Lung (tissue), 12 donors: Measurements from ENCODE around the gene LYPD4. TPM values are rescaled to one million over a fixed set of nuclear protein-coding genes. Genes with fewer than 3 reads are reported as not detected.

ENCODE experiments used
- ATAC-seq: fragments of 200-7000 bp; cut with Tn5 transposase; one replicate; pipeline ENCODE4 v1.9.1; 2020; ENCODE audit warnings: moderate number of reproducible peaks; ENCODE audit not compliant: insufficient read depth, low FRiP score
- DNase-seq, 3 donors: peaks; one replicate each; pipeline ENCODE4 v3.0.0-alpha.2; 2013 to 2017
- H3K27ac ChIP-seq, 2 donors: one replicate each; pipeline ENCODE4 v1.5.1; 2013; ENCODE audit warnings: mild to moderate bottlenecking in 2 of 2, moderate library complexity in 2 of 2, control low read depth in 1 of 2, inconsistent platforms in 1 of 2, low read depth in 1 of 2, low read length in 1 of 2
- H3K27me3 ChIP-seq, 3 donors: one replicate each; pipeline ENCODE4 v1.5.1; 2013; ENCODE audit warnings: low read length in 2 of 3; ENCODE audit not compliant: control insufficient read depth in 3 of 3, insufficient read depth in 3 of 3
- H3K36me3 ChIP-seq, 4 donors: one replicate each; pipeline ENCODE4 v1.5.1; 2013; ENCODE audit warnings: low read length in 4 of 4, mild to moderate bottlenecking in 1 of 4, moderate library complexity in 1 of 4; ENCODE audit not compliant: control insufficient read depth in 4 of 4, insufficient read depth in 4 of 4
- H3K4me1 ChIP-seq, 5 donors: one replicate each; pipeline ENCODE4 v1.5.1; 2013; ENCODE audit warnings: low read length in 5 of 5, mild to moderate bottlenecking in 2 of 5, moderate library complexity in 1 of 5; ENCODE audit not compliant: control insufficient read depth in 5 of 5, insufficient read depth in 5 of 5
- H3K4me3 ChIP-seq: one replicate; pipeline ENCODE4 v1.5.1; 2013; ENCODE audit warnings: mild to moderate bottlenecking, control low read depth, moderate library complexity
- H3K9ac ChIP-seq, 2 donors: one replicate each; pipeline ENCODE4 v1.5.1; 2013; ENCODE audit warnings: low read length in 2 of 2, control low read depth in 1 of 2; ENCODE audit not compliant: insufficient read depth in 1 of 2
- H3K9me3 ChIP-seq, 4 donors: one replicate each; pipeline ENCODE4 v1.5.1; 2013; ENCODE audit warnings: low read length in 3 of 4, mild to moderate bottlenecking in 1 of 4, moderate library complexity in 1 of 4; ENCODE audit not compliant: control insufficient read depth in 4 of 4, insufficient read depth in 3 of 4
- CTCF ChIP-seq: IDR thresholded peaks from 2 replicates; pipeline ENCODE4 v1.5.1; 2012; ENCODE audit warnings: mild to moderate bottlenecking; ENCODE audit errors: control extremely low read depth, extremely low read depth
- WGBS, 2 donors: extraction: QIAGEN DNeasy Blood & Tissue Kit; methylation state at CpG; one replicate each; pipeline ENCODE4 v1.1.7; 2013; 5-methylcytosine and 5-hydroxymethylcytosine counted together
- polyA plus RNA-seq, 2 donors: library from polyadenylated mRNA; stranded (reverse); fragments of 200-250 nt; gene quantifications; one replicate each; pipeline ENCODE4 v1.2.1, GENCODE V29; 2013
- total RNA-seq, 2 donors: library from RNA; depleted of rRNA in 1 of 2; stranded (reverse); fragments of >200 nt in 1 of 2; gene quantifications; one replicate each; pipeline ENCODE4 v1.2.1, GENCODE V29; 2014 to 2021
- donor health status: control.
- donor health status: control.
- donor health status: Bipolar disorder and iron deficiency.
- donor health status: healthy.
- donor health status: DM: yes; HTN: yes; CAD: no.

The LYPD4 gene
- total and polyA plus RNA-seq, 4 donors: not detected

GRCh38 chr19:41863209-41863931 lies 18.9 kb upstream of the LYPD4 start:
- H3K27ac ChIP-seq: no peak overlapping the region
- no peak overlapping the region for H3K9ac ChIP-seq
- no peaks in the 10 kb centered on the region for H3K9me3 ChIP-seq
- ATAC-seq: no peak
- H3K27me3 ChIP-seq: no peaks in the 10 kb centered on the region
- no peak overlapping the region for H3K4me3 ChIP-seq
- WGBS, 2 donors: 77 to 83% methylated on average over 11 of the region's 11 CpGs
- H3K4me1 ChIP-seq: peaks cover 8 to 20% (median 12%) of the 10 kb centered on the region in 5 donors
- DNase-seq: no peak
- TF ChIP-seq CTCF: no peak
- H3K36me3 ChIP-seq: peaks cover 18 to 38% (median 36%) of the 10 kb centered on the region in 4 donors

GRCh38 chr19:41862445-41862986 lies 18.0 kb upstream of the LYPD4 start:
- H3K4me1 ChIP-seq: peaks cover 8 to 20% (median 12%) of the 10 kb centered on the region in 5 donors
- no peak for TF ChIP-seq CTCF

GRCh38 chr19:41861846-41862245 lies 17.4 kb upstream of the LYPD4 start:
- DNase-seq (no peak), ATAC-seq (no peak)
- WGBS, 2 donors: 70 to 87% methylated on average over 9 of the region's 9 CpGs
- Histone ChIP-seq H3K27ac (no peak overlapping the region), H3K36me3 (peaks cover 18 to 38% (median 31%) of the 10 kb centered on the region in 4 donors), H3K9me3 (no peaks in the 10 kb centered on the region), H3K27me3 (no peaks in the 10 kb centered on the region), H3K4me3 (no peak overlapping the region), H3K9ac (peak overlapping the region in 1 of 2 donors; percentile 93), H3K4me1 (peaks cover 8 to 20% (median 12%) of the 10 kb centered on the region in 5 donors)
- TF ChIP-seq CTCF: no peak

More at GRCh38 chr19:41862445-41862986, 18.0 kb upstream of the LYPD4 start:
- Histone ChIP-seq H3K9ac (no peak overlapping the region), H3K9me3 (no peaks in the 10 kb centered on the region), H3K4me3 (no peak overlapping the region), H3K27me3 (no peaks in the 10 kb centered on the region), H3K27ac (no peak overlapping the region), H3K36me3 (peaks cover 18 to 38% (median 31%) of the 10 kb centered on the region in 4 donors)
- WGBS, 2 donors: 69 to 77% methylated on average over 2 of the region's 2 CpGs
- ATAC-seq (no peak), DNase-seq (no peak)
